B cell (primary cell): ENCODE data around the gene TSPAN16. TPM values are rescaled to one million over a fixed set of nuclear protein-coding genes. Genes with fewer than 3 reads are reported as not detected.

Experiments used
- ATAC-seq: fragments of 200-7000 bp; cut with Tn5 transposase; one replicate; pipeline ENCODE4 v1.10.0; 2021; ENCODE audit warnings: low read depth, mild to moderate bottlenecking, moderate number of reproducible peaks, moderate library complexity
- CTCF ChIA-PET: fragments of 350-600 bp; sonication (Branson Sonifier 250); formaldehyde crosslinking; loops from one replicate; lab custom pipeline; 2021; ENCODE audit warnings: antibody characterized with exemption, inconsistent platforms; lab: Charles Lee
- POLR2A ChIA-PET: fragments of 350-600 bp; sonication (Branson Sonifier 250); formaldehyde crosslinking; loops from one replicate; lab custom pipeline; 2021; ENCODE audit warnings: antibody characterized with exemption; lab: Charles Lee
- DNase-seq: peaks from one replicate; pipeline ENCODE4 v3.0.0; 2013
- H2AFZ ChIP-seq: 2 replicates; pipeline ENCODE4 v1.6.1; 2012; ENCODE audit warnings: mild to moderate bottlenecking, low read depth, low read length; ENCODE audit not compliant: insufficient read depth, poor library complexity, severe bottlenecking
- H3K27ac ChIP-seq, 2 donors: 1 replicate in 1 of 2; 2 replicates in 1 of 2; pipeline ENCODE4 v1.5.1; 2012 to 2013; ENCODE audit warnings: low read length in 2 of 2, mild to moderate bottlenecking in 2 of 2, moderate library complexity in 1 of 2
- H3K27me3 ChIP-seq, 4 experiments: fragments of 200-600 bp in 1 of 4; sonication (generic) in 1 of 4; replicated peaks in 1 of 4; 1 replicate in 2 of 4; 2 replicates in 2 of 4; pipeline versions ENCODE4 v1.6.1 to v1.7.0; 2013 to 2016; ENCODE audit warnings: low read length in 3 of 4, mild to moderate bottlenecking in 2 of 4, mixed read lengths in 1 of 4, moderate library complexity in 1 of 4; ENCODE audit not compliant: insufficient read depth in 4 of 4, control insufficient read depth in 3 of 4; ENCODE audit errors: control extremely low read depth in 1 of 4
- H3K36me3 ChIP-seq, 2 experiments: replicated peaks in 1 of 2; 1 replicate in 1 of 2; 2 replicates in 1 of 2; pipeline versions ENCODE4 v1.6.1 to v1.7.1; 2013; ENCODE audit warnings: low read length in 1 of 2; ENCODE audit not compliant: insufficient read depth in 2 of 2, control insufficient read depth in 1 of 2; ENCODE audit errors: control extremely low read depth in 1 of 2, extremely low read depth in 1 of 2
- H3K4me1 ChIP-seq, 2 donors: fragments of 200-600 bp in 1 of 2; sonication (generic) in 1 of 2; 1 replicate in 1 of 2; 2 replicates in 1 of 2; pipeline versions ENCODE4 v1.5.1 to v1.6.1; 2013 to 2017; ENCODE audit warnings: low read length in 2 of 2; ENCODE audit not compliant: control insufficient read depth in 2 of 2, insufficient read depth in 2 of 2
- H3K4me2 ChIP-seq: replicated peaks from 2 replicates; pipeline ENCODE3; 2012; ENCODE audit warnings: mild to moderate bottlenecking, low read depth, low read length; ENCODE audit not compliant: poor library complexity, severe bottlenecking
- H3K4me3 ChIP-seq, 5 experiments: fragments of 200-600 bp in 1 of 5; sonication (generic) in 1 of 5; 1 replicate in 3 of 5; 2 replicates in 2 of 5; pipeline versions ENCODE4 v1.5.1 to v1.7.0; 2011 to 2016; ENCODE audit warnings: low read length in 4 of 5, mild to moderate bottlenecking in 4 of 5, low read depth in 2 of 5, control low read depth in 1 of 5, moderate library complexity in 1 of 5; ENCODE audit not compliant: insufficient read depth in 1 of 5; ENCODE audit errors: control extremely low read depth in 1 of 5, extremely low read depth in 1 of 5
- H3K79me2 ChIP-seq: fragments of 200-600 bp; sonication (generic); one replicate; pipeline ENCODE4 v1.6.0; 2016; ENCODE audit warnings: low read length; ENCODE audit not compliant: control insufficient read depth, insufficient read depth
- H3K9ac ChIP-seq: fragments of 200-600 bp; sonication (generic); 2 replicates; pipeline ENCODE4 v1.6.1; 2017; ENCODE audit warnings: mild to moderate bottlenecking, low read length, moderate library complexity
- H3K9me3 ChIP-seq, 3 donors: one replicate each; pipeline versions ENCODE4 v1.6.1 to v1.7.1; 2013; ENCODE audit warnings: low read length in 2 of 3; ENCODE audit not compliant: control insufficient read depth in 2 of 3, insufficient read depth in 1 of 3; ENCODE audit errors: control extremely low read depth in 1 of 3
- H4K20me1 ChIP-seq: 2 replicates; pipeline ENCODE4 v1.6.0; 2012; ENCODE audit warnings: mild to moderate bottlenecking, low read length; ENCODE audit not compliant: insufficient read depth, control insufficient read depth, poor library complexity, severe bottlenecking
- H3K27ac Mint-ChIP-seq: one replicate; pipeline ENCODE4 v1.8.0; 2021; ENCODE audit warnings: mixed read lengths
- H3K27me3 Mint-ChIP-seq: one replicate; pipeline ENCODE4 v1.8.0; 2021; ENCODE audit warnings: mixed read lengths
- H3K4me1 Mint-ChIP-seq: one replicate; pipeline ENCODE4 v1.8.0; 2021; ENCODE audit warnings: mixed read lengths
- H3K4me3 Mint-ChIP-seq: one replicate; pipeline ENCODE4 v1.8.0; 2021; ENCODE audit warnings: mixed read lengths
- H3K9me3 Mint-ChIP-seq: one replicate; pipeline ENCODE4 v1.8.0; 2022; ENCODE audit warnings: mixed read lengths; ENCODE audit not compliant: insufficient read depth
- CTCF ChIP-seq: fragments of 200-600 bp; IDR thresholded peaks from one replicate; pipeline ENCODE4 v1.8.0; 2022; ENCODE audit warnings: antibody characterized with exemption, mild to moderate bottlenecking
- EZH2 ChIP-seq: IDR thresholded peaks from 2 replicates; pipeline ENCODE4 v1.6.1; 2012; ENCODE audit warnings: borderline replicate concordance, low read depth, mild to moderate bottlenecking, moderate library complexity, low read length; ENCODE audit not compliant: insufficient read depth, poor library complexity, severe bottlenecking
- WGBS: methylation state at CpG from one replicate; pipeline ENCODE4 v1.1.5; 2013; ENCODE audit warnings: missing lambda C conversion rate; ENCODE audit not compliant: insufficient coverage; 5-methylcytosine and 5-hydroxymethylcytosine counted together
- intact Hi-C: fragments of 100-400 bp; cut with micrococcal nuclease; formaldehyde crosslinking; loops from one replicate; pipeline ENCODE4 v1.10.0; 2022
- polyA plus RNA-seq: library from polyadenylated mRNA; depleted of rRNA; stranded (reverse); fragments of >200 nt; gene quantifications from 2 replicates; pipeline ENCODE4 v1.2.3, GENCODE V29; 2012
- total RNA-seq, 2 donors: library from RNA; stranded (reverse); fragments of 120-200 nt in 1 of 2; gene quantifications; 1 replicate in 1 of 2; 2 replicates in 1 of 2; pipeline versions ENCODE4 v1.2.3 to v1.2.4, GENCODE V29; 2013 to 2022

TSPAN16 gene
- total and polyA plus RNA-seq, 2 donors (not counting 1 experiment from before 2014, with no cell fraction given), result not detected

- H3K27me3 ChIP-seq, result peaks cover 0 to under 1% (median 0%) of the 10 kb centered on the region in 4 experiments
- Mint-ChIP-seq H3K9me3 (no peaks in the 10 kb centered on the region), H3K4me3 (no peak overlapping the region), H3K27ac (no peak overlapping the region), H3K27me3 (no peaks in the 10 kb centered on the region), H3K4me1 (peaks cover under 1% of the 10 kb centered on the region)
- H3K9me3 ChIP-seq, result peaks cover 0 to 6% (median 0%) of the 10 kb centered on the region in 3 donors
- no peak overlapping the region for H3K9ac ChIP-seq
- no peak overlapping the region for H3K4me3 ChIP-seq
- TF ChIP-seq CTCF (no peak), EZH2 (no peak)
- H3K79me2 ChIP-seq, result no peaks in the 10 kb centered on the region
- H2AFZ ChIP-seq, result no peak overlapping the region
- H3K36me3 ChIP-seq, result no peaks in the 10 kb centered on the region
- intact Hi-C loops, result no loop called here
- ChIA-PET CTCF (no interaction called here), POLR2A (no interaction called here)
- ATAC-seq, result no peak
- H3K27ac ChIP-seq, result no peak overlapping the region
- no peaks in the 10 kb centered on the region for H3K4me1 ChIP-seq
- DNase-seq, result no peak
- no peak overlapping the region for H3K4me2 ChIP-seq
- no peaks in the 10 kb centered on the region for H4K20me1 ChIP-seq
- WGBS, result no CpG with 5 or more reads among the region's 2 CpGs
Observed at GRCh38 chr19:11248852-11249251, 47.1 kb upstream of the TSPAN16 start.

- peaks cover 0 to 6% (median 0%) of the 10 kb centered on the region in 3 donors for H3K9me3 ChIP-seq
- ATAC-seq (no peak), DNase-seq (no peak)
- H4K20me1 ChIP-seq, result no peaks in the 10 kb centered on the region
- Mint-ChIP-seq H3K4me3 (no peak overlapping the region), H3K9me3 (no peaks in the 10 kb centered on the region), H3K4me1 (no peaks in the 10 kb centered on the region), H3K27ac (no peak overlapping the region), H3K27me3 (no peaks in the 10 kb centered on the region)
- ChIA-PET CTCF (no interaction called here), POLR2A (no interaction called here)
- no peak overlapping the region for H3K27ac ChIP-seq
- H3K4me2 ChIP-seq, result no peak overlapping the region
- no peaks in the 10 kb centered on the region for H3K4me1 ChIP-seq
- H3K4me3 ChIP-seq, result no peak overlapping the region
- TF ChIP-seq EZH2 (no peak), CTCF (no peak)
- no peaks in the 10 kb centered on the region for H3K79me2 ChIP-seq
- no peaks in the 10 kb centered on the region for H3K27me3 ChIP-seq
- no peak overlapping the region for H3K9ac ChIP-seq
- no peaks in the 10 kb centered on the region for H3K36me3 ChIP-seq
- WGBS, result no CpG with 5 or more reads among the region's 4 CpGs
- no peak overlapping the region for H2AFZ ChIP-seq
- intact Hi-C loops, result no loop called here
Observed at GRCh38 chr19:11251217-11251616, 44.7 kb upstream of the TSPAN16 start.
